HL-60 (cell line): ENCODE measurements around the gene TBC1D5.

Source experiments
- DNase-seq, 2 experiments: peaks; one replicate each; pipeline ENCODE4 v3.0.0-alpha.2; 2010 to 2020; ENCODE audit warnings: low read depth in 1 of 2, low spot score in 1 of 2
- H3K27ac ChIP-seq: fragments of 250-450 bp; sonication (Bioruptor Pico); replicated peaks from 2 replicates; pipeline ENCODE4 v1.5.1; 2020; ENCODE audit warnings: mild to moderate bottlenecking, moderate library complexity
- H3K27me3 ChIP-seq: fragments of 250-450 bp; sonication (Bioruptor Pico); 2 replicates; pipeline ENCODE4 v1.5.1; 2021; ENCODE audit warnings: mild to moderate bottlenecking, moderate library complexity; ENCODE audit not compliant: insufficient read depth, poor library complexity, severe bottlenecking
- H3K4me3 ChIP-seq: replicated peaks from 2 replicates; pipeline ENCODE4 v1.5.1; 2011; ENCODE audit warnings: mild to moderate bottlenecking, control low read depth, low read length; ENCODE audit not compliant: insufficient read depth
- CTCF ChIP-seq: IDR thresholded peaks from one replicate; pipeline ENCODE4 v1.5.1; 2011; ENCODE audit warnings: low read length, control low read depth, inconsistent platforms; ENCODE audit not compliant: insufficient read depth
- GABPA ChIP-seq: IDR thresholded peaks from 2 replicates; pipeline ENCODE4 v1.6.1; 2012; ENCODE audit warnings: low read depth
- POLR2AphosphoS5 ChIP-seq: IDR thresholded peaks from 2 replicates; pipeline ENCODE4 v1.6.1; 2012; ENCODE audit warnings: low read depth
- SPI1 ChIP-seq: IDR thresholded peaks from 2 replicates; pipeline ENCODE4 v1.6.1; 2012; ENCODE audit warnings: low read depth, mild to moderate bottlenecking, borderline replicate concordance
- TF ChIP-seq, protein P1 (sequence below): IDR thresholded peaks from 2 replicates; pipeline ENCODE4 v1.6.1; 2012; ENCODE audit warnings: low read depth; ENCODE audit not compliant: insufficient replicate concordance

Gene TBC1D5

DNA sequence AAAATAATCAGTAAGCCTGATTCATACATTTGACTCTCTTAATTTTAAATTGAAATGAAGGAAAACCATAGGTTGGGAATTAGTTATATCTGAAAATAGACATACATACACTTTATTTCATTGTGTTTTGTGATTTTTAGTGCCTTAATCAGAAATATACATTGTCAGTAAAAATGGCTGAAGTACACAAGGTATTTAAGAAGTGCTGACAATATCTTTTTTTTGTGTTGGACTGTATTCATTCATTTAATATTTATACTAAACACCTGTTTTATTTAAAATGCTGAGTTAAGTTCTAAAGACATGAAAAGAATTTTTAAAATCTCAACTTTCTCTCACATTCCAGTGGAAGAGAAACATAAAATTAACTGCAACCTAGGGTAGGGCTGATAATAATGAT lies 444.4 kb downstream of the TBC1D5 start:
- TF ChIP-seq POLR2AphosphoS5 (no peak), SPI1 (no peak), CTCF (no peak), GABPA (no peak)
- TF ChIP-seq, protein P1, sequence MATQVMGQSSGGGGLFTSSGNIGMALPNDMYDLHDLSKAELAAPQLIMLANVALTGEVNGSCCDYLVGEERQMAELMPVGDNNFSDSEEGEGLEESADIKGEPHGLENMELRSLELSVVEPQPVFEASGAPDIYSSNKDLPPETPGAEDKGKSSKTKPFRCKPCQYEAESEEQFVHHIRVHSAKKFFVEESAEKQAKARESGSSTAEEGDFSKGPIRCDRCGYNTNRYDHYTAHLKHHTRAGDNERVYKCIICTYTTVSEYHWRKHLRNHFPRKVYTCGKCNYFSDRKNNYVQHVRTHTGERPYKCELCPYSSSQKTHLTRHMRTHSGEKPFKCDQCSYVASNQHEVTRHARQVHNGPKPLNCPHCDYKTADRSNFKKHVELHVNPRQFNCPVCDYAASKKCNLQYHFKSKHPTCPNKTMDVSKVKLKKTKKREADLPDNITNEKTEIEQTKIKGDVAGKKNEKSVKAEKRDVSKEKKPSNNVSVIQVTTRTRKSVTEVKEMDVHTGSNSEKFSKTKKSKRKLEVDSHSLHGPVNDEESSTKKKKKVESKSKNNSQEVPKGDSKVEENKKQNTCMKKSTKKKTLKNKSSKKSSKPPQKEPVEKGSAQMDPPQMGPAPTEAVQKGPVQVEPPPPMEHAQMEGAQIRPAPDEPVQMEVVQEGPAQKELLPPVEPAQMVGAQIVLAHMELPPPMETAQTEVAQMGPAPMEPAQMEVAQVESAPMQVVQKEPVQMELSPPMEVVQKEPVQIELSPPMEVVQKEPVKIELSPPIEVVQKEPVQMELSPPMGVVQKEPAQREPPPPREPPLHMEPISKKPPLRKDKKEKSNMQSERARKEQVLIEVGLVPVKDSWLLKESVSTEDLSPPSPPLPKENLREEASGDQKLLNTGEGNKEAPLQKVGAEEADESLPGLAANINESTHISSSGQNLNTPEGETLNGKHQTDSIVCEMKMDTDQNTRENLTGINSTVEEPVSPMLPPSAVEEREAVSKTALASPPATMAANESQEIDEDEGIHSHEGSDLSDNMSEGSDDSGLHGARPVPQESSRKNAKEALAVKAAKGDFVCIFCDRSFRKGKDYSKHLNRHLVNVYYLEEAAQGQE, result no peak
- Histone ChIP-seq H3K27ac (no peak overlapping the region), H3K27me3 (no peaks in the 10 kb centered on the region), H3K4me3 (no peak overlapping the region)
- no peak for DNase-seq

DNA sequence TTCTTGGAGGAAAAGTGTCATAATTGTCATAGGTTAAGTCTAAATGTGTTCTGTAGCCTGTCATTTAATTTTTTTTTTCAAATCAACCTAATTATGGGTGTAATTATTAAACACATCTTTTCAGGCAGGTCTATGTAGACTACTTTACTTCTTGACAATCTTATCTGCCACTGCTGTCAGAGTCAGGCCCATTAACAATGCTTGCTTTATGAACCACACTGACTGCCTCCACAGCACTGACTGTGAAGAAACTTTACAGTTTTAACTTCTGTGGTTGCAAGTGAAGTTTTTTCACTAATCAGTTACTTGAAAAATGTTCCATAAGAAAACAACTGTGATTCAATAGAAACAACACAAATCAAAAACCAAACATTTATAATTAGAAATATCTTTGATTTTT lies 449.9 kb downstream of the TBC1D5 start:
- TF ChIP-seq CTCF, result no peak
- TF ChIP-seq SPI1, result no peak
- no peak for TF ChIP-seq POLR2AphosphoS5
- TF ChIP-seq, protein P1, result no peak
- TF ChIP-seq GABPA, result no peak
- H3K27ac ChIP-seq, result no peak overlapping the region

GRCh38 chr3:17290894-17291293 lies 451.5 kb downstream of the TBC1D5 start:
- no peak for TF ChIP-seq POLR2AphosphoS5
- no peak for TF ChIP-seq GABPA
- TF ChIP-seq, protein P1, result no peak
- TF ChIP-seq SPI1, result no peak
- TF ChIP-seq CTCF, result no peak
- H3K27ac ChIP-seq, result no peak overlapping the region
- DNase-seq, result no peak
- no peaks in the 10 kb centered on the region for H3K27me3 ChIP-seq
- H3K4me3 ChIP-seq, result no peak overlapping the region

More for the DNA sequence above, 449.9 kb downstream of the TBC1D5 start:
- no peaks in the 10 kb centered on the region for H3K27me3 ChIP-seq
- no peak for DNase-seq
- H3K4me3 ChIP-seq, result no peak overlapping the region
